ENCODE measurements around the gene SMIM36.

The SMIM36 gene

DNA sequence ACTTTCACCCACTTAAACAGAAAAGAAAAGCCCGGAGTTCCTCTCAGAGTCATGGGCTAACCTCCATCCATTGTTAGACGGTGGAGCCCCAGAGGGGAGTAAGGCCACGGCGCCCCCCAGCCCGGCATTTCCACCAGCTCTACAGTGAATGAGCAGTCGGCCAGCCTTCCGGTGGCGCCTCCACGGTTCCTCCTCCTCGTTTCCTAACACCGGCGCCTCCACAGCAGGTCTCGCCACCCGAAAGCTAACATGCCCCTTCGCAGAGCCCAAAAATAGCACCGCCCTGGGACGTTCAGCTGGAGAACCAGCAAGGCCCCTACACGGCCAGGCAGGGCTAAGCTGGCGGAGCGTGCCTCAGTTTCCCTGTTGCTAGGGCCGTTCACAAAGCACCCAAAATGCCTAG, 90.5 kb downstream of the SMIM36 start:
- DNase-seq (ENCODE audit: low read depth in 1 of 2, low spot score in 1 of 2): peak; percentile 41 to 50
- in situ Hi-C loops (cut with HindIII; ENCODE audit: low pct_unique_long_range_greater_than_20kb, low sequenced_read_pairs): no loop called here
- TF ChIP-seq JUND (IDR thresholded peaks at IDR 0.05; ENCODE audit: low read depth): no peak

DNA sequence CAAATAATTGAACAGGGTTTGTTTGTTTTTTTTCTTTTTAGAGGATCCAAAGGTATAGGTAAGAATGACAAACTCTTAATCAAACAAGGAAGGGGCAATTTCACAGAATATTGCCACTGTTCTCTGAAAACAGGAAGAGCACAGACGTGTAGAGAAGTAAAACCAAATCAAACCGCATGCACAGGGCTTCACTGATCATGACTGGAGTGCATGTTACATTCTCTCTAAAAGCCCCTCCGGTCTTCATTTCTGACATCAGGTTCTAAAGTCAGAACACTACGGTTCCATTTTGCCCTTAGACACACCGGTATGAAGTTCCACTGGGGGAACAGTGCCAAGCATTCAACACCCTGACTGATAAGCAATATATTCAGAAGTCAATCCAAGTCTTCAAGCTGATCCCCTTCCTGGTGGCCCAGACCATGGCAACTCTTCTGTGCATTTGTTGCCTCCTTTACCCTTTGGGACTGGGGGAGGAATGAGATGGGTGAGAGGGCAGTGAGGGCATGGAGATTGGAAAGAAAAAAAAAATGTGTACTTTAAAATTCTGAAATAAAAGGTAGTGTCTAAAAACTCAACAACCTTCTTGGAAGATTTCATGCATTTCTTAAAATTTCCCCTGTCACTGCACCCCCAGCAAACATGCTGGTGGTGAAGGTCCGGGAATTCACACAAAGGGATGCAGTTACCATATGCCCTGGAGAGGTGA, 91.0 kb downstream of the SMIM36 start:
- in situ Hi-C loops (cut with HindIII; ENCODE audit: low pct_unique_long_range_greater_than_20kb, low sequenced_read_pairs): no loop called here
- no peak for DNase-seq (ENCODE audit: low read depth in 1 of 2, low spot score in 1 of 2)
- no peak for TF ChIP-seq JUND (IDR thresholded peaks at IDR 0.05; ENCODE audit: low read depth)

DNA sequence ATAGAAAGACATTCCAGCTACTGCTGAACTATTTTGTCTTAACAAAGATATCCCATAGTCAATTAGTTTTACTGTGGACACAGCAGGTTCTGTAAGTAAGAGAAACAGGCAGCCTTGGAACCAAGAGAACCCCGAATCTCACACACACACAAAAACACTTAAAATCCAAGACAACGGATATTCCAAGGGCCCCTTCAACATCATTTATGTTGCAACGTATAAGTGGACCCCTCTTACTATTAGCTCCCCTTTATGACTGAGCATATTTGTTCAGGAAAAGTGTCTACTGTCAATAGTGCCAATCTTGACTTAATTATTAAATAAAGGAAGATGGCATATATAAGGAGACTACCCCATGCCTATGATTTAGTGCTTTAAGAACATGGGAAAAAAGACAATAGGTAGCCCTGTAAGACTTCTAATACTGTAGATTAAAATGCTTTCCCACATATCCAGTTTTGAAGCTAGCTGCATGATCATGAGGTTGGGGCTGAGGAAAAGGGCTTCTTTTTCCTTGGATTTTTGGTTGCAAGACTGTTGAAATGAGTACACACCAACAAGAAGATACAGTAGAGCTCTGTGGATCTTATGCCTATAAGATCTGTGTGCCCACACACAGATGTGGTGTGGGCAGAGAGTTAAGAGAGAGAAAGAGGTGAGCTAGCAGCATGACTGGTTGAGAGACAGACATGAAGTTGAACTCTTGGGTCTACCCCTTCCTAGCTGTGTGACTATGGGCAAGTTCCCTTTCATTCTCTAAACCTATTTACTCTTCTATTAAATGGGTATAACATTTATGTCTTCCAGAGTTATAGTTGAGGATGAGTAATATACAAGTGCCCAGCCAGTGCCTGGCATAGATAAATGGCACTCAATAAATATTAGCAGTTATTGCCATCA, 92.6 kb downstream of the SMIM36 start:
- in situ Hi-C loops (cut with HindIII; ENCODE audit: low pct_unique_long_range_greater_than_20kb, low sequenced_read_pairs): no loop called here
- no peak for TF ChIP-seq JUND (IDR thresholded peaks at IDR 0.05; ENCODE audit: low read depth)

DNA sequence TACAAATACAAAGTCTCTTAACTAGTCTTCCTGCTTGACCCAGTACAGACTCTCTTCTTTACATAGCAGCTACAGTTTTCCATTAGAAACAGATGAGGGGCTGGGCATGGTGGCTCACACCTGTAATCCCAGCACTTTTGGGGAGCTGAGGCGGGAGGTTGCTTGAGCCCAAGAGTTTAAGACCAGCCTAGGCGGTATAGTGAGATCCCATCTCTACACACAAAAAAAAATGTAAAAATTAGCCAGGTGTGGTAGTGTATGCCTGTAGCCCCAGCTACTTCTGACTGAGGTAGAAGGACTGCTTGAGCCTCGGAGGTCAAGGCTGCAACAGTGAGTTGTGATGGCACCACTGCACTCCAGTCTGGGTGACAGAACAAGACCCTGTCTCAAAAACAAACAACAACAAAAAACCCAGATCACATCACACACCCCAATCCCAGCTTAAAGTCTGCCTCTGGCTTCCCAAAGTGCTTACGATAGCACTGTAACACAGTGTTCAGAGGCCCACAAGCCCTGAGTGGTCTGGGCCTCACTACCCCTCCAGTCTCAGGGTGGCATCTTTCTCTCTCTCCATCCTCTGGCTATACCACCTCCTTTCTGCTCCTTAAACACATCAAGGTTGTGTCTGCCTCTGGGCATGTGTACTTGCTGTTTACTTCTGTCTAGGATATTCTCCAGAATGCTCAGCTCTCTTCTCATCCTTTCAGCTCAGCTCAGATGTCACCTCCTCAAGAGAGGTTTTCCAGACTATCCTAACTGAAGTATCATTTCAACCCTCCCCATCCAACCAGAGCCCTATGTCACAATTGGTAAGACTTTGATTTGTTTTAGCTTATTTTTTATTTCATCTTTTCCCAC, 93.6 kb downstream of the SMIM36 start:
- in situ Hi-C loops (cut with HindIII; ENCODE audit: low pct_unique_long_range_greater_than_20kb, low sequenced_read_pairs): no loop called here
- no peak for DNase-seq (ENCODE audit: low read depth in 1 of 2, low spot score in 1 of 2)
- TF ChIP-seq JUND (IDR thresholded peaks at IDR 0.05; ENCODE audit: low read depth): no peak

More for the DNA sequence above, 92.6 kb downstream of the SMIM36 start:
- no peak for DNase-seq (ENCODE audit: low read depth in 1 of 2, low spot score in 1 of 2)

DNA sequence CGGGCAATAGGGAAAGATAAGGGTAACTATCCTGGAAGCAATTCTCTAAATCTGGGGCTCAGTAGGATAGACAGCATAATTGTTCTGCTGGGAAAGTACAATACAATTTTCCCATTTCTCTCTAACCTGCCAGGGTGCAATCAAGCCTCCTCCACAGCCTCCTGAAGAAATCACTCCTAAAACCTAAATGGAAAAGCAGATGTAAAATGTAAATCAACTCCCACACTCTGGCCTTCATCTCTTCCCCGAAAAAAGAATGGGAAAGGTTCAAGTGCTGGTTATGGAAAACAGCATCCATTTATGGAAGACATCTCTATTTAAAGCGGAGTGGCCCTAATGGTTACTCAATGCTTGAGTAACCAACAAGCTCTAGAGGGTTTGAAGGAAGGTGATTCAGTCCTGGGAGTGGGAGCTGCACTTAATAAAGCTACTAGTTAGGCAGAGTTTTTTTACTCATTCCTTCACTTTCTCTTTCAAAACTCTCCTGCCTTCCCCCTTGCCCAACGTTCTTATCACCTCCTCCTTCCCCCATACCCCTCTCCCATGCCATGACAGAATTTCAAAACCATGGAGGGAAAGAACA, 94.7 kb downstream of the SMIM36 start:
- no peak for TF ChIP-seq JUND (IDR thresholded peaks at IDR 0.05; ENCODE audit: low read depth)
- in situ Hi-C loops (cut with HindIII; ENCODE audit: low pct_unique_long_range_greater_than_20kb, low sequenced_read_pairs): no loop called here

DNA sequence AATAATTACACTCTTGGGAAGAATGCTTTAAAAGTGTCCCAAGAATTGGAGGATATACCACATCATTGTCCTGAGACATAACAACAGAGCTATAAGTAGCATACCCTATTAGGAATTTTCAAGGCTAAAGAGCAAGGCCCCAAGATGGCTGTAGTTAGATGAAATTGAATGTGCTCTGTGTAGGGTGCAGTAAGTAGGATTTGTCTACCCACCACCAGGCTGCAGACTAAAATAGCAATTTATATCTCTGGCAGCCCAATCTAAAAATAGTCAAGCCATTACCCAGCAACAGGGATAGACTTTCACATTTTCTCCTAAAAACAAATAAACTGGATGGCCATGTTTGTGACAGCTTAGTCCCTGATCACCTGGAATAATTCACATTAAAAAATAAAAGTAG, 95.3 kb downstream of the SMIM36 start:
- no peak for DNase-seq (ENCODE audit: low read depth in 1 of 2, low spot score in 1 of 2)
- in situ Hi-C loops (cut with HindIII; ENCODE audit: low pct_unique_long_range_greater_than_20kb, low sequenced_read_pairs): no loop called here
- TF ChIP-seq JUND (IDR thresholded peaks at IDR 0.05; ENCODE audit: low read depth): no peak

More for the DNA sequence above, 94.7 kb downstream of the SMIM36 start:
- DNase-seq (ENCODE audit: low read depth in 1 of 2, low spot score in 1 of 2): no peak

DNA sequence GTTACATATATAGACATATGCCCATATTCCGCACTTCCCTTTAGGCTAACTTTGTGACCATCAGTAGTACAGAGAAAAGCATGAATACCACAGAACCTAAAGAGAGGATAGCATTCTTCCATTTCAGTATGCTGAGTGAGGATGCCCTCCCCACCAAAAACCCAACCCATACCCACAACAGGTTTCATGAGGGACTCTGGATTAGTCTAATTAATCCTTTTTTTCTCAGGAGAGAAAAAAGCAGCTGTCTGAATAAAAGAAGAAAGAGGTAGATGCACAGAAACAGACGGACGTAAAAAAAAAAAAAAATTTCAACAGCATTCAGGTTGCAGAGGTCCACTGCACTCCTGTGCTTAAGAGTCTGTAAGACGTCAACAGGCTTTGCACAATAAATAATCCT, 96.3 kb downstream of the SMIM36 start:
- TF ChIP-seq JUND (IDR thresholded peaks at IDR 0.05; ENCODE audit: low read depth): no peak
- no peak for DNase-seq (ENCODE audit: low read depth in 1 of 2, low spot score in 1 of 2)
- in situ Hi-C loops (cut with HindIII; ENCODE audit: low pct_unique_long_range_greater_than_20kb, low sequenced_read_pairs): no loop called here

DNA sequence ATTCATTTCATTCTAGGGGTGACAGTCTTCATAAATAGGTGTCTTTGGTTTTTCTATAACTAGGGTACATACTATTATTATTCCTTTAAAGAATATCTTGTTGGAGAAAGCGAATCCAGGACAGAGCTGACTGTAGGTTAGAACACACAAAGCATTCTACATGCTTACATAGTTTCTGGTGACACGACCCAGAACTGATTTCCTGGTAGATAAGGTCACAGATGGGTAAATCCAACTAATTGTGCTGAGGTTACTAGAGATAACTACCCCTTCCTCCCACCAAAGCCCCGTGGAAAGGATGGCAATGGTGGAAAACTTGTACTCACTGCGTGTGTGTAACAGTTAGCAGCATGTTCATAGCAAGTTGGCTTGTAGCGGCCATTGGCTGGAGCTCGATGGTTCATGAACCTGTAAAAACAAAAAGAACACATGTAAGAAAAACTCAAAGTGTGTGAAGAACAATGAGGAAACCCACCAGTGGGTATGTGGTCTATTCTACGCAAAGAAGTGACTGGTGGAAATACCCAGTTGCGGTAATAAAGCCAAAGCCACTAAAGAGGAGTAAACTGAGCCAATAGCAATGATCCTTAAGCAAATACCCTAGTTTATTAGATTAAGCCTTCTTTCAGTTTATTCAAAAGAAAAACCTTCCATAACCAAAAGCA, 97.3 kb downstream of the SMIM36 start:
- no peak for TF ChIP-seq JUND (IDR thresholded peaks at IDR 0.05; ENCODE audit: low read depth)
- no peak for DNase-seq (ENCODE audit: low read depth in 1 of 2, low spot score in 1 of 2)
- in situ Hi-C loops (cut with HindIII; ENCODE audit: low pct_unique_long_range_greater_than_20kb, low sequenced_read_pairs): no loop called here

DNA sequence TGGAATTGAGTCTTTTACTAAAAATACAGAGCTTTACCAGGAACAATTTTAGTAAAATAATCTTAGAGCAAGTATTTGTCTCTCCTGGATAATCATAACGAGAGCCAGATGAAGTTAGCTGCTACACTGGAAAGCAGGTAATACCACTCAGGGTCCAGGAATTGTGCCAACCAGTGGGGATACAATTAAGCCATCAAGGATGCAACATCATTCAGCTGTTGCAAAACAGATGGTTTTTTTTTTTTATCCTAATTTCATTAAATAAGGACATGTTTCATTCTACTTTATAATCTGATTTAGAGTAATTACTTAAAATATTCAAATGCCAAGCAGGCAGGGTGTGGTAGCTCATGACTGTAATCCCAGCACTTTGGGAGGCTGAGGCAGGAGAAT, 99.8 kb downstream of the SMIM36 start:
- no peak for TF ChIP-seq JUND (IDR thresholded peaks at IDR 0.05; ENCODE audit: low read depth)
- no peak for DNase-seq (ENCODE audit: low read depth in 1 of 2, low spot score in 1 of 2)
- in situ Hi-C loops (cut with HindIII; ENCODE audit: low pct_unique_long_range_greater_than_20kb, low sequenced_read_pairs): no loop called here

DNA sequence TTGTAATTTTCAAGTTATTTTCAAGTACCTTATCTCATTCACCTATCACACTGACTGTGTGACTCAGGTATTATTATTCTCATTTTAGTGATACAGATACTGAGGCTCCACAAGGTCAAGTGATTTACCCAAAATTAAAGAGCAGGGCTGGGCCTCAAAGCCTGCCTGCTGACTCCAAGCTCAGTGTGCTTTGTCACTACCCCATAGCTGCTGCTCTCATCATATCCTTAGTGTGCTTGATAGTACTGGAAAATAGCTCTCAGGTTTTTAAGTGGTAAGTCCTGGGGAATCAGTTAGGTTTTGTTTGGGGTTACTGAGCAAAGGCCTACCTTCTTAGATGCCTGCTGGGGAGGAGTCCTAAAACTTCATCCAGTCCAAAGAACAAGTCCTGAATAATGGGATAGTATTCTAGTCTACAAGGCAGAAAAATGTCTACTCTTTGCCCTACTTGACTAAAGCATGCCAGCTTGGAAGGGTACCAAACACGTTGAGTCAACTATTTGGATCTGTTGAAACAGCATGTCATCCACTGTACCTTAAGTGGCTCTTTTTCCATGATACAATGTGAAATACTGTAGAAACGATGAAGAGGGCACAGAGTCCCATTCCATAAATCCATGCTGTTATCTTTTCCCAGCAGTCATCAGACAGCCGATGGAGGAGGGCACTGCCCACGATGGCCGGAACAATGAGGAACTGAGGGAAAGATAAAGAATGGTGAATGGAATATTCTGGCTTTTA, 100.4 kb downstream of the SMIM36 start:
- no peak for DNase-seq (ENCODE audit: low read depth in 1 of 2, low spot score in 1 of 2)
- no peak for TF ChIP-seq JUND (IDR thresholded peaks at IDR 0.05; ENCODE audit: low read depth)
- in situ Hi-C loops (cut with HindIII; ENCODE audit: low pct_unique_long_range_greater_than_20kb, low sequenced_read_pairs): no loop called here

All from T47D (cell line).